GM21390 (cell line): ENCODE data around the gene CA7.
"Not testable (repeated sequence)": the region's sequence is repeated elsewhere in the genome, so short reads cannot be mapped to it uniquely, and the experiment has no call there.

Experiments
- ATAC-seq: cut with Tn5 transposase; IDR thresholded peaks from one replicate; pipeline ENCODE4 v1.9.1; 2021; ENCODE audit not compliant: unreplicated experiment

Gene CA7

GRCh38 chr16:66846266-66846665 is 2.1 kb downstream of the CA7 start:
- ATAC-seq = no peak

DNA sequence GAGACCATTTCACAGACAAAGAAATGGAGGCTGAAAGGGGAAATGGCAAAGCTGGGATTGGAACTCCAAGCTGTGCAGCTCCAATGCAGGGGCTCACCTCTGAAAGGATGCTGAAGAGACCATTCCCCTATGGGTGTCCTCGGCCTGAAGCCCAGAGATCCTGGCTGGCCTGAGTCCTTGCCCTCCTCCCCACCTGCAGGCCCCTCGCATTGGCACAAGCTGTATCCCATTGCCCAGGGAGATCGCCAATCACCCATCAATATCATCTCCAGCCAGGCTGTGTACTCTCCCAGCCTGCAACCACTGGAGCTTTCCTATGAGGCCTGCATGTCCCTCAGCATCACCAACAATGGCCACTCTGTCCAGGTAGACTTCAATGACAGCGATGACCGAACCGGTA is 2.6 kb downstream of the CA7 start:
- ATAC-seq = no peak

GRCh38 chr16:66847533-66848067 is 3.4 kb downstream of the CA7 start:
- ATAC-seq = no peak

- ATAC-seq = no peak
Measured at GRCh38 chr16:66848172-66848571, 4.0 kb downstream of the CA7 start.

DNA sequence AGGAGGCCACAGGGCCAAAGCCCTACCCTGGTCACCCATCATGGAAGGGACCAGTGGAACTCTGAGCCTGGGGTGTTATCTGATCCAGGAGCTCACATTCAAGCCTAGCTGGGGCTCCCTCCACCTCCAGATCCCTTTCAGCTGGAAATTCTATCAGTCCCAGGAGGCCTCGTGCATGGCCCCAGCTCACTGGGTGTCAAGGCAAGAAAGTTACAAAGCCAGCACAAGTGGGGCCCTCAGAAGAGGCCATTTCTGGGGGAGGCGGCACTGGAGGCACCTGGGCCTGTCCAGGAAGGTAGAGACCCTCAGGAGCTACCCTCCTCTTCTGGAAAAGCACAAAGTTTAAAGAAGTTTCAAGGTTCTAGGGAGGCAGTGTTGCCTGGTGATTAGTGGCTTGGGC is 4.8 kb downstream of the CA7 start:
- ATAC-seq = no peak

DNA sequence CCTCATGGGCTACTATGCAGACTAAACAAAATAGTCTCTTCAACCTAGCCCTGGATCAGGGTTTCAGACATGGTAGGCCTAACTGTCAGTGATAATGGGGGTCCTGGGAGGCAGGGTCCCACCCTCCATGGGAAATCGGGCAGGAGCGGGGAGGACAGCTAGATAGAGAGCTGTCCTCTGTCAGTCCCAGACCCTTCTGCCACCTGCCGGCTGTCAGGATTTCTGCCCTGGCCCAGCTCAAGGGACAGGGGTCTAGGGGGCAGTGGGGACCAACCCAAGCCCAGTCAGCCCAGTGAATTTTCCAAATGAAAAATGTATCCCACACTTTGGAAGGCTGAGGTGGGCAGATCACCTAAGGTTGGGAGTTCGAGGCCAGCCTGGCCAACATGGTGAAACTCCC is 5.3 kb downstream of the CA7 start:
- no peak for ATAC-seq

- ATAC-seq = no peak
Measured at GRCh38 chr16:66850115-66850815, 6.1 kb downstream of the CA7 start.

DNA sequence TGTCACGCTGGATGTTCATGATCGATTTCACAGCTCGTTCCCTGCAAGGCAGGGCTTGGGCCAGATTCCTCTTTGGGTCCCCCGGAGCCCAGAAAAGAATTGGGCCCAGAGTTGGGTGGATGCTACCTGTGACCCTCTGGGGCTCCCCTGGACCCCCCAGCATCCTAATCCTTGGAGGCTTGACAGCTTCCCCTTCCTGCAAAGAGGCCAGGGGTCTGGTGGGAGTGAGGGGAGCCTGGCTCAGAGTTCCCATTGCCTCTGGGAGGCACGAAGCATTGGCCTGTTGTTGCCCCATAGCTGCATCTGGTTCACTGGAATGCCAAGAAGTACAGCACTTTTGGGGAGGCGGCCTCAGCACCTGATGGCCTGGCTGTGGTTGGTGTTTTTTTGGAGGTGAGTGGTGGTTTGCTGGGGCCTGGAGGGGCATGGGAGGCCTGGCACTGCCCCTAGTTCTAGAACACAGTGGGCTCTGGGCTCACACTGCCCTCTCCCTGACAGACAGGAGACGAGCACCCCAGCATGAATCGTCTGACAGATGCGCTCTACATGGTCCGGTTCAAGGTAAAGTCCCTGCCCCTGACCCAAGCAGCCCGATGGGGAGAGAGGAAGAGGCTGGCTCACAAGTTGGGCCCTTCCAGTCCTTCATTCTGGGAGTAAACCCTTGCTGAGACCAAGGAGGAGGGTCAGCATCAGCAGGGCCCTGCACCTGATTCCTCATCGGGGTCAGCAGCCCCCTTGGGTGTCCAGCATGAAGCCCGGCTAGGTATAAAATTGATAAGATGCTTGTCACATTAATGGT is 7.2 kb downstream of the CA7 start:
- no peak for ATAC-seq

DNA sequence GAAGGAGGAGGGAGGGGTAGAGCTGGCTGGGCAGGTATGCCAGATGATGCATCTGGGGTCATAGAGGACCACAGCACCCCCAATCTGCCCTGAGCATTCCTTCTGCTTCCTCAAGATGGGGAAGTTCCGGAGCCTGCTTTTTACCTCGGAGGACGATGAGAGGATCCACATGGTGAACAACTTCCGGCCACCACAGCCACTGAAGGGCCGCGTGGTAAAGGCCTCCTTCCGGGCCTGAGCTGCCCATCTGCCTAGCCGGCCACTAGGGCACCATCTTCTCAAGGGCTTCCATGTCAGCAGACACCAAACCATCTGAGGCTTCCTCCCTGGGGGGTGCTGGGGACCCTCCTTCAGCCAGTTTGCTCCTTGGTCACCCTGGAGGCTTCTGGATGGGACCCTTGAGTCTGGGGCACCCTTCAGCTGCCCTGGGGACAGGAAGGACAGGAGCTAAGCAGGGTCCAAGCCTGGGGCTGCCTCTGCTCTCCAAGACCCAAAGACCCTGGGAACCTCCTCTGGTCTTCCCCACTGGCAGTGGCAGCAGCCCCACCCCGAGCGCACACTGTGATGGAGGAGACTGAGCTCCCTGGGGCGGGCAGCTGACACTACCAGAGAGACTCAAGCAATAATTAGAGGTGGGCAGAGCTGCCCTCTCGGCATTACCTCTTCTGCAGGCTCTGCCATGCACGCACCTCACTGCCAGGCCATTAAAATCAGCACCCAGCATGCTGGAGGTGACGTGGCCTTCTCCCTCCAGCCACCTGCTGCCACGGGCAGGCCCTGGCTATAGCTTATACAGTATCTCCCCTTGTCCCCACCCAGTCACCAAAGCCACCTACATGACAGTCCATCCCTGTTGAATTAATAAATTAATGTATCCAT is 9.3 kb downstream of the CA7 start:
- no peak for ATAC-seq

DNA sequence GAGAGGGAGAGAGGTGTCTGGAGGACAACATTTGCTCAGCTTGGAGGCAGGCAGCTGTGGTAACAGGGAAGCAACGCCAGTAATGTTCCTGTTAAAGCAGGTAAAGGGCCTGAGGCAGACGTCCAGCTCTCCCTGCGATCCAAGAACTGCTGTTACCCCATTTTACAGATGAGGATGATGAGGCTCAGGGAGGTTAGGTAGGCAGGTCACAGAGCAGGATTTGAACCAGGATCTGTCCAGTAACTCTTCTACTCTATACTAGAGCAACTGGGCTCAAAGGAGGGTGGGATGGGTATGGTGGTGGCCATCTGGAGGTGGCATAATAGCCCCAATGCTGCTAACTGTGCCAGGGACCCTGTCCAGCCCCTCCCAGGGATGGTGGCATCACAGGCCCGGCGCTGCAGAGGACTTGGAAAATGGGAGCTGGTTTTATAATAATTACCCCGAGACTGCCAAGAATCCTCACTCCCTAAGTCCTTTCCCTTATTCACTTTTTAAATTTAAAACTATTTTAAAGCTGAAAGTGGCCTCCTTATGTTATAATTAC is 12.0 kb downstream of the CA7 start:
- no peak for ATAC-seq

DNA sequence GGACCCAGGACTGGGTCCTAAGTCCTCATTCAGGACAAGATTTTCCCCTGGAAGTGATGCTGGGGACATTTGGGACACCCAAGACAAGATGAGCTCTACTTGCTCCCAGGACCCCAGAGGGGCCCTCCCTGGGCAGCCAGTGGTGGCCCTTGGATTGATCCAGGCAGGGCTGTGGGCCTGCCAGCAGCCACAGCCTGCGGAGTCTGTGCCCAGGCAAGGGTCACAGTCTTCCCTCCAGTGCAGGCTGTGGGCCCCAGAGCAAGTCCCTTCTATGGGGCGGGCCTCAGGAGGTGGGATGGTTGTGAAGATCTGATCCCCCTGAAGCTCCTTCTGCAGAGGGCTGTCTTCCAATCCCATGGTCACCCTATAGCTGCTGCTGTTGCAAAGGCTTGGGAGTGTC is 12.6 kb downstream of the CA7 start:
- ATAC-seq = no peak

- no peak for ATAC-seq
Measured at GRCh38 chr16:66857437-66857836, 13.2 kb downstream of the CA7 start.

- peak; percentile 63 for ATAC-seq
Measured at GRCh38 chr16:66858740-66859396, 14.7 kb downstream of the CA7 start.

DNA sequence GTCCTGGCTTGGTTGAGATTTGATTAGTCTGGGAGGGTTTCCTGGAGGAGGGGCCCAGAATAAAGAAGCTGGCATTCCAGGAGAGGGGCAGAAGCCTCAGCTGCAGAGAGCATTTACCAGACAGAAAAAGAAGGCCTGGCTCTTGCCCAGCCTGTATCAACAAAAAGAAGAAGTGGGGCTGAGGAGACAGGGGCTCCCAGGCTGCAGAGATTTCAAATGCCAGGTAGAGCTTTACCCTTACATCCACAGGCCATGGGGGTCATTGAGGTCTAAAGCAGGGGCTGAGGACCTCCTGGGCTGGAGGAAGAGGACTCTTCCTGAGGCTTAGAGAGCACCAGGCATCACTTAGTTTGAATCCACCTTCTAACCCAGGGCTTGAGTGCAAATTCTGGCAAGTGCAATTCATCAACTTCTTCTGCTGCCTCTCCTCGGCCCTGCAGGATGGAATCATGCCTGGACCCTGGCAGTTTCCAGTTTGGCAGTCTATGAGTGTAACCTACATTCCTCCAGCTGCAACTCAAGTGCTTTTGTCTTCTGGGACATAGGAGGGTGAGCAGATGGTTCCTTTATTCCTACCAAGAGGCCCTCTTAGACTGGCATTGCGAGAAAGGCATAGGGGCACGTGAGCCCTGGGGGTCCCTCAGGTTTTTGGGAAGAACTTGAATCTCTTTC is 15.3 kb downstream of the CA7 start:
- ATAC-seq = no peak

GRCh38 chr16:66862023-66862520 is 17.9 kb downstream of the CA7 start:
- ATAC-seq = no peak

DNA sequence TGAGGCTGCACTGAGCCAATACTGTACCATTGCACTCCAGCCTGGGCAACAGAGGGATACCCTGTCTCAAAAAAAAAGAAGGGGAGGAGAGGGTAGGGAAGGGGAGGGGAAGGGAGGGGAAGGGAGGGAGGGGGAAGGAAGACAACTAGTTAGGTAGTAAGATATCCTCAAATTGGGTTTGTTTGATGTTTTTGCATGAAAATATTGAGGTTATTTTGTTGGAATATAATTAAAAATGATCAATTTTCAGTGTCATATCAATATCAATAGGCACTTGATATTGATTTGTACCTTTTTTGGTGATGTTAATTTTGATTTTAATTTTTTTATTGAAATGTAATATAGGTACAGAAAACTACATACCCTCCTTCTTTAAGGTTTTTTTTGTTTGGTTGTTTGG is 19.5 kb downstream of the CA7 start:
- ATAC-seq = no peak

GRCh38 chr16:66869424-66869823 is 25.2 kb downstream of the CA7 start:
- ATAC-seq = no peak

DNA sequence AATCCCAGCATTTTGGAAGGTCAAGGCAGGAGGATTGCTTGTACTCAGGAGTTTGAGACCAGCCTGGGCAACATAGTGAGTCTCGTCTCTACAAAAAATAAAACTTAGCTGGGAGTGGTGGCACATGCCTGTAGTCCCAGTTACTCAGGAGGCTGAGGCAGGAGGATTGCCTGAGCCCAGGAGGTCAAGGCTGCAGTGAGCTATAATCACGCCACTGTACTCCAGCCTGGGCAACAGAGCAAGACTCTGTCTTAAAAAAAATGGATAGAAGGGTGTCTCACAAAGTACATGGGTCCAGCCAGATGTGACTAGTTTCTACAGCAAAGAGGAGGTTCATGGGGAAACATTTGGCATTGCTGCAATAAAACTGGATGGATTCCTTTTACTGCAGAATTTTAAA is 27.1 kb downstream of the CA7 start:
- not testable (repeated sequence) for ATAC-seq

- no peak for ATAC-seq
Measured at GRCh38 chr16:66871840-66872239, 27.6 kb downstream of the CA7 start.

GRCh38 chr16:66872559-66872942 is 28.3 kb downstream of the CA7 start:
- no peak for ATAC-seq
